ENCODE measurements around the gene FBXW10B. TPM values are rescaled to one million over a fixed set of nuclear protein-coding genes. Genes with fewer than 3 reads are reported as not detected.
"Not testable (repeated sequence)": the region's sequence is repeated elsewhere in the genome, so short reads cannot be mapped to it uniquely, and the experiment has no call there.

Gene FBXW10B
- polyA plus RNA-seq, 3 donors, result 0.26 to 0.74 (median 0.66) TPM

DNA sequence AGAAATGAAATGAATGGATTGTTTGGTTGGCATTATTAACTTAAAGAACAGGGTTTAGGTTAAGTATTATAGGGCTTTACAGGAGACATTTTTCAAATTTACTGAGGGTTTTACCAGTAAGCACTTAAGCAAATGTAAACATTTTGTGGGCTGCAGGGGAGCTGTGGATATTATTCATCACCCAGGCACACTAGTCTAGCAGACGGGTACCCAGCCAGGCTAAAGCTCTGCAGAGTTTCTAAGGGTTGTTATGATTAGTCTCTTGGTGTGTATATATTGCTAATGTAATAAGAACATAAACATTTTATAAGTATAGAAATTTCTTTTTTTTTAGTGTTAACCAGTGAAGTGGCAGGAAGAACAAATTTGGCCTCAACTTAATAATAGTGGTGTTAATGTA, 42.7 kb downstream of the FBXW10B start:
- DNase-seq (ENCODE audit: extremely low read depth in 1 of 11, low read depth in 9 of 11, low spot score in 4 of 11), result not testable (repeated sequence)

DNA sequence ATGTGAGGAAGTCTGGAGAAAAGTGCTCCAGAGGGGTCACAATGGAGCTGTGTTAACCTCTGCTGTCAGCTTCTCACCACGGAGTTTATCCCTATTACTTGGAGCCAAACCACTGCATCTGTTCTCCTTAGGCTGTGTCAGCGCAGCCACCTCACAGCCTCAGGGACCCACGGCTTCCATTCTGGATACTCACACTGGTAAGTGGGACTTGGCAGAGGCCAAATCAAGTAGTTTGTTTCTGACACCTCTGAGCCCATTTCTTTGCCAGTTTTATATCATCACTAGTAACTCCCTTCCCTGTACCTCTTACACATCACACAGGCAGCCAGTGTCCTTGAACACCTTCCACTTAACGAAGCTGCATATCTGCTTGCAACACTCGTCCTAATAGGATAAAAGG, 44.8 kb downstream of the FBXW10B start:
- DNase-seq (ENCODE audit: extremely low read depth in 1 of 11, low read depth in 9 of 11, low spot score in 4 of 11), result not testable (repeated sequence)

DNA sequence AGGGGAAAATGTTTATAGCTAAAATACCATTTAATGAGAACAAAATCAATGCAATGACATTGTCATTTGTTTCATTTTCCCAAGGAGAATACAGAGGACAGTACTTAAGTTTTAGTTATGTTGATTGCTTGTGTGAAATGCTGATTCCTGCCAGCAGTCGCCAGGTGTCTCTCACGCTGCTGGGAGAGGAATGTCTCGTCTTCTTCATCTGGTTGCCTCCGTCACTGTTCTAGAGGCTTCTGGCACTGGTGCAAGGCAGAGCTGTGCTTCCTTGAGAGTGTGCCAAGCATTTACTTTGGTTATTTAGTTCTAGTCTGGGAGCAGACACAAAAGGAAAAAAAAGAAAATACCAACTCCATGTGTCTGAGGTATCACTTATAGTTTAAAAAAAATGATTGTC, 45.6 kb downstream of the FBXW10B start:
- DNase-seq (ENCODE audit: extremely low read depth in 1 of 11, low read depth in 9 of 11, low spot score in 4 of 11), result not testable (repeated sequence)

Other genes with a start within 250 kb of the FBXW10B start
- 10 to 100 TPM in 1 of 3 donors, 1 to 10 TPM in 2; 1.9 to 11.6 (median 4.4) TPM for gene CDRT4, start 152.1 kb downstream of the FBXW10B start, polyA plus RNA-seq (ENCODE audit: insufficient read length in 3 of 3)
- 10 to 100 TPM; 11.1 to 22.6 (median 12.8) TPM for gene TVP23C, start 56.2 kb downstream of the FBXW10B start, polyA plus RNA-seq (ENCODE audit: insufficient read length in 3 of 3)
- gene TRIM16, start 64.6 kb upstream of the FBXW10B start, polyA plus RNA-seq (ENCODE audit: insufficient read length in 3 of 3), result 10 to 100 TPM; 20.0 to 27.6 (median 23.4) TPM
- gene ZNF286A, start 80.0 kb upstream of the FBXW10B start, polyA plus RNA-seq (ENCODE audit: insufficient read length in 3 of 3), result 10 to 100 TPM; 40.7 to 46.9 (median 42.8) TPM
- 1 to 10 TPM in 1 of 3 donors, under 1 TPM in 1, not detected in 1; 0.53 to 1.3 TPM for gene TBC1D26, start 112.6 kb upstream of the FBXW10B start, polyA plus RNA-seq (ENCODE audit: insufficient read length in 3 of 3)

All from renal cortex interstitium (tissue), 11 donors.